HCT116 (cell line): Measurements from ENCODE around the gene PIP5K1A. TPM values are rescaled to one million over a fixed set of nuclear protein-coding genes. Genes with fewer than 3 reads are reported as not detected.

Experiments used
- ATAC-seq: fragments of 200-7000 bp; cut with Tn5 transposase; 2 replicates; pipeline ENCODE4 v1.9.1; 2020; ENCODE audit warnings: mild to moderate bottlenecking, moderate library complexity
- BruUV-seq: library from RNA; stranded (reverse); fragments of 400-500 nt; replicated peaks from 2 replicates; lab custom pipeline; 2021; lab: Mats Ljungman, UMichigan
- CTCF ChIA-PET: fragments of 300-600 bp; sonication (Branson Sonifier 250); formaldehyde crosslinking; loops from one replicate; lab custom pipeline; 2021; ENCODE audit warnings: antibody characterized with exemption; lab: Charles Lee
- POLR2A ChIA-PET: fragments of 300-600, 350-600 bp; sonication (Branson Sonifier 250); formaldehyde crosslinking; loops from one replicate; lab custom pipeline; 2021; ENCODE audit warnings: antibody characterized with exemption; lab: Charles Lee
- RAD21 ChIA-PET, 2 experiments: fragments of 300-600 bp; sonication (Branson Sonifier 250); formaldehyde crosslinking; loops; one replicate each; lab custom pipeline; 2023; ENCODE audit warnings: low total read pairs in 2 of 2; ENCODE audit not compliant: uncharacterized antibody in 2 of 2, unreplicated experiment in 2 of 2, low non-redundant PET in 1 of 2; lab: Charles Lee
- DNase-seq: peaks from one replicate; pipeline ENCODE4 v3.0.0-alpha.2; 2010; ENCODE audit warnings: low read depth, low spot score
- H2AFZ ChIP-seq: fragments of 200-600 bp; shearing (Covaris generic), sonication (generic); 2 replicates; pipeline ENCODE4 v1.6.1; 2017; ENCODE audit warnings: low read depth, mixed run types, mixed read lengths, antibody characterized with exemption, low read length; ENCODE audit not compliant: poor library complexity, severe bottlenecking
- H3K27ac ChIP-seq: 2 replicates; pipeline ENCODE4 v1.5.1; 2012; ENCODE audit warnings: low read depth, low read length
- H3K27me3 ChIP-seq: fragments of 200-600 bp; sonication (generic); 2 replicates; pipeline ENCODE4 v1.6.1; 2016; ENCODE audit warnings: mixed run types, low read length, mixed read lengths; ENCODE audit not compliant: insufficient read depth
- H3K36me3 ChIP-seq, 2 experiments: fragments of 200-500 bp in 1 of 2; fragments of 200-600 bp in 1 of 2; sonication (Bioruptor generic) in 1 of 2; sonication (generic) in 1 of 2; 2 replicates each; pipeline versions ENCODE4 v1.5.1 to v1.6.1; 2014 to 2016; ENCODE audit warnings: low read length in 2 of 2, inconsistent platforms in 1 of 2, mixed read lengths in 1 of 2, mixed run types in 1 of 2; ENCODE audit not compliant: insufficient read depth in 2 of 2, control insufficient read depth in 1 of 2
- H3K4me1 ChIP-seq, 2 experiments: fragments of 200-600 bp in 1 of 2; sonication (generic) in 1 of 2; 2 replicates each; pipeline versions ENCODE4 v1.5.1 to v1.6.1; 2012 to 2017; ENCODE audit warnings: low read length in 2 of 2, inconsistent platforms in 1 of 2, mild to moderate bottlenecking in 1 of 2, mixed read lengths in 1 of 2, mixed run types in 1 of 2, moderate library complexity in 1 of 2; ENCODE audit not compliant: insufficient read depth in 2 of 2, control insufficient read depth in 1 of 2
- H3K4me2 ChIP-seq: fragments of 200-600 bp; sonication (generic); 2 replicates; pipeline ENCODE4 v1.6.1; 2017; ENCODE audit warnings: mixed run types, low read length, mixed read lengths
- H3K4me3 ChIP-seq, 2 experiments: fragments of 200-600 bp in 1 of 2; sonication (generic) in 1 of 2; replicated peaks in 1 of 2; 2 replicates each; pipeline ENCODE4 v1.5.1; 2011 to 2016; ENCODE audit warnings: low read length in 2 of 2, control low read depth in 1 of 2, low read depth in 1 of 2, mild to moderate bottlenecking in 1 of 2, mixed read lengths in 1 of 2, mixed run types in 1 of 2
- H3K79me2 ChIP-seq: fragments of 200-600 bp; sonication (generic); 2 replicates; pipeline ENCODE4 v1.6.1; 2017; ENCODE audit warnings: mild to moderate bottlenecking, mixed run types, low read length, moderate library complexity, mixed read lengths; ENCODE audit not compliant: insufficient read depth
- H3K9ac ChIP-seq: fragments of 200-600 bp; sonication (generic); 2 replicates; pipeline ENCODE4 v1.6.1; 2016; ENCODE audit warnings: low read length, mixed read lengths
- H3K9me2 ChIP-seq: fragments of 200-600 bp; sonication (generic), shearing (Covaris generic); 2 replicates; pipeline ENCODE4 v1.6.1; 2017; ENCODE audit warnings: mixed run types, mild to moderate bottlenecking, moderate library complexity; ENCODE audit not compliant: insufficient read depth
- H3K9me3 ChIP-seq, 2 experiments: fragments of 200-500 bp in 1 of 2; fragments of 200-600 bp in 1 of 2; sonication (Bioruptor generic) in 1 of 2; sonication (generic) in 1 of 2; 2 replicates each; pipeline ENCODE4 v1.6.1; 2014 to 2017; ENCODE audit warnings: low read length in 2 of 2, mixed read lengths in 2 of 2, inconsistent platforms in 1 of 2, low read depth in 1 of 2, mild to moderate bottlenecking in 1 of 2, mixed run types in 1 of 2, moderate library complexity in 1 of 2; ENCODE audit not compliant: control insufficient read depth in 1 of 2, insufficient read depth in 1 of 2
- H4K20me1 ChIP-seq: fragments of 200-600 bp; sonication (generic), shearing (Covaris generic); 2 replicates; pipeline ENCODE4 v1.6.1; 2017; ENCODE audit warnings: mixed run types, mild to moderate bottlenecking, moderate library complexity; ENCODE audit not compliant: insufficient read depth
- CBX3 ChIP-seq: IDR thresholded peaks from 2 replicates; pipeline ENCODE4 v1.6.1; 2012; ENCODE audit warnings: low read depth
- CTCF ChIP-seq, 3 experiments: fragments of 200-600 bp in 1 of 3; sonication (generic) in 1 of 3; IDR thresholded peaks in 2 of 3; conservative IDR thresholded peaks in 1 of 3; 2 replicates each; pipeline ENCODE4 v1.5.1; 2012 to 2017; ENCODE audit warnings: low read depth in 2 of 3, low read length in 2 of 3, antibody characterized with exemption in 1 of 3, borderline replicate concordance in 1 of 3, control low read depth in 1 of 3, mild to moderate bottlenecking in 1 of 3, mixed read lengths in 1 of 3, mixed run types in 1 of 3, moderate library complexity in 1 of 3; ENCODE audit not compliant: insufficient read depth in 1 of 3
- EGR1 ChIP-seq: IDR thresholded peaks from 2 replicates; pipeline ENCODE4 v1.6.1; 2012; ENCODE audit warnings: low read depth
- ELF1 ChIP-seq: IDR thresholded peaks from 2 replicates; pipeline ENCODE4 v1.6.1; 2012; ENCODE audit warnings: low read depth, borderline replicate concordance
- EZH2 ChIP-seq: fragments of 200-600 bp; sonication (generic); IDR thresholded peaks from 2 replicates; pipeline ENCODE4 v1.6.1; 2017; ENCODE audit warnings: antibody characterized with exemption, mixed run types
- EZH2phosphoT487 ChIP-seq: fragments of 200-600 bp; IDR thresholded peaks from 2 replicates; pipeline ENCODE4 v1.6.1; 2018; ENCODE audit warnings: antibody characterized with exemption, borderline replicate concordance
- FOSL1 ChIP-seq: IDR thresholded peaks from 2 replicates; pipeline ENCODE4 v1.6.1; 2012; ENCODE audit warnings: low read depth
- POLR2AphosphoS5 ChIP-seq: IDR thresholded peaks from 2 replicates; pipeline ENCODE4 v1.6.1; 2011; ENCODE audit warnings: mild to moderate bottlenecking, low read depth, low read length, moderate library complexity
- RAD21 ChIP-seq: IDR thresholded peaks from 2 replicates; pipeline ENCODE4 v1.6.1; 2012; ENCODE audit warnings: low read depth, mild to moderate bottlenecking
- REST ChIP-seq: IDR thresholded peaks from 2 replicates; pipeline ENCODE4 v1.6.1; 2012; ENCODE audit warnings: low read depth
- SIN3A ChIP-seq: IDR thresholded peaks from 2 replicates; pipeline ENCODE4 v1.6.1; 2012; ENCODE audit warnings: low read depth
- SP1 ChIP-seq: IDR thresholded peaks from 2 replicates; pipeline ENCODE4 v1.6.1; 2012; ENCODE audit warnings: low read depth
- SRF ChIP-seq: IDR thresholded peaks from 2 replicates; pipeline ENCODE4 v1.6.1; 2012; ENCODE audit warnings: low read depth
- TCF7L2 ChIP-seq: IDR thresholded peaks from 2 replicates; pipeline ENCODE4 v1.7.0; 2011; ENCODE audit warnings: borderline replicate concordance, inconsistent platforms; ENCODE audit not compliant: insufficient read depth, insufficient read length; ENCODE audit errors: extremely low read depth
- YY1 ChIP-seq: IDR thresholded peaks from 2 replicates; pipeline ENCODE4 v1.6.1; 2011; ENCODE audit warnings: low read length, low read depth, moderate library complexity, mild to moderate bottlenecking; ENCODE audit not compliant: insufficient replicate concordance; ENCODE audit errors: extremely low read depth
- ZBTB33 ChIP-seq: IDR thresholded peaks from 2 replicates; pipeline ENCODE4 v1.6.1; 2011; ENCODE audit warnings: mild to moderate bottlenecking, low read length, moderate library complexity; ENCODE audit not compliant: insufficient replicate concordance; ENCODE audit errors: extremely low read depth
- ZFX ChIP-seq: fragments of 450-650 bp; IDR thresholded peaks from 2 replicates; pipeline ENCODE4 v1.6.1; 2017
- intact Hi-C: fragments of 100-400 bp; cut with micrococcal nuclease; formaldehyde crosslinking; loops from 2 replicates; pipeline ENCODE4 v1.10.0; 2022
- total RNA-seq: library from RNA; stranded (reverse); gene quantifications from one replicate; pipeline ENCODE4 v1.2.1, GENCODE V29; 2021; ENCODE audit not compliant: unreplicated experiment
- TF ChIP-seq, protein P1 (sequence below): IDR thresholded peaks from 2 replicates; pipeline ENCODE4 v1.6.1; 2012

Gene PIP5K1A
- total RNA-seq, 1 experiment from 2014 or later, result 75.4 TPM

DNA sequence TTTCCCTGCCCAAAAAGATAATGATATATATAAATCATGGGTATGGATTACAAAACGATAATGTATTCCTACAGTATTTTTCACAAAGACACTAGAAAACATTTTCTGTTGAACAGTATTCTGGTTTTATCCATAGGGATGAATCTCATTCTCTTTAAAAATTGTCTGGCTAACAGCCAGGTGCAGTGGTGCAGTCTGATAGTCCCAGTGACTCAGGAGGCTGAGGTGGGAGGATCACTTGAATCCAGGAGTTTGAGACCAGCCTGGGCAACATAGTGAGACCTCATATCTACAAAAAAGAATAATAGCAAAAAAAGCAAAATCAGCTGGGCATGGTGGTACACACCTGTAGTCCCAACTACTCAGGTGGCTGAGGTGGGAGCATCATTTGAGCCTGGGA is 23.3 kb downstream of the PIP5K1A start (continued):
- TF ChIP-seq CTCF (IDR thresholded peaks at IDR 0.05 in 2 of 3, conservative IDR thresholded peaks at IDR 0.05 in 1 of 3; ENCODE audit: borderline replicate concordance in 1 of 3, insufficient read depth in 1 of 3, low read depth in 2 of 3, low read length in 2 of 3), result no peak
- TF ChIP-seq EZH2, result no peak
- TF ChIP-seq EZH2phosphoT487, result no peak
- TF ChIP-seq, protein P1, sequence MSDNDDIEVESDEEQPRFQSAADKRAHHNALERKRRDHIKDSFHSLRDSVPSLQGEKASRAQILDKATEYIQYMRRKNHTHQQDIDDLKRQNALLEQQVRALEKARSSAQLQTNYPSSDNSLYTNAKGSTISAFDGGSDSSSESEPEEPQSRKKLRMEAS, result no peak
- no peak for TF ChIP-seq ELF1
- no peak for TF ChIP-seq RAD21

GRCh38 chr1:151222130-151222529 is 23.8 kb downstream of the PIP5K1A start:
- H3K36me3 ChIP-seq, result peaks cover 9 to 14% of the 10 kb centered on the region in 2 experiments
- no peaks in the 10 kb centered on the region for H3K9me2 ChIP-seq
- H3K4me2 ChIP-seq, result no peak overlapping the region
- DNase-seq (no peak), ATAC-seq (no peak)
- no peak overlapping the region for H3K9ac ChIP-seq
- H3K4me1 ChIP-seq, result no peaks in the 10 kb centered on the region
- no peaks in the 10 kb centered on the region for H3K27me3 ChIP-seq
- ChIA-PET CTCF (no interaction called here), RAD21 (no interaction called here), POLR2A (no interaction called here)
- TF ChIP-seq TCF7L2, result no peak
- TF ChIP-seq ELF1, result no peak
- no peak for TF ChIP-seq RAD21
- no peak for TF ChIP-seq SRF
- no peak for TF ChIP-seq ZFX
- TF ChIP-seq ZBTB33, result no peak
- TF ChIP-seq FOSL1, result no peak
- TF ChIP-seq EZH2, result no peak
- TF ChIP-seq YY1, result no peak
- TF ChIP-seq CBX3, result no peak
- no peak for TF ChIP-seq POLR2AphosphoS5
- TF ChIP-seq REST, result no peak
- TF ChIP-seq EGR1, result no peak
- no peak for TF ChIP-seq SIN3A
- TF ChIP-seq SP1, result no peak
- H3K79me2 ChIP-seq, result peaks cover 85% of the 10 kb centered on the region
- H3K9me3 ChIP-seq, result no peaks in the 10 kb centered on the region
- no peak overlapping the region for H3K27ac ChIP-seq
- no TSS peak for BruUV-seq
- H4K20me1 ChIP-seq, result peaks cover 8% of the 10 kb centered on the region; the same call in 1 of the 2 replicates
- H2AFZ ChIP-seq, result no peak overlapping the region
- no peak overlapping the region for H3K4me3 ChIP-seq
- intact Hi-C loops, result no loop called here
